Measurements from ENCODE around the gene PCSK6.

DNA sequence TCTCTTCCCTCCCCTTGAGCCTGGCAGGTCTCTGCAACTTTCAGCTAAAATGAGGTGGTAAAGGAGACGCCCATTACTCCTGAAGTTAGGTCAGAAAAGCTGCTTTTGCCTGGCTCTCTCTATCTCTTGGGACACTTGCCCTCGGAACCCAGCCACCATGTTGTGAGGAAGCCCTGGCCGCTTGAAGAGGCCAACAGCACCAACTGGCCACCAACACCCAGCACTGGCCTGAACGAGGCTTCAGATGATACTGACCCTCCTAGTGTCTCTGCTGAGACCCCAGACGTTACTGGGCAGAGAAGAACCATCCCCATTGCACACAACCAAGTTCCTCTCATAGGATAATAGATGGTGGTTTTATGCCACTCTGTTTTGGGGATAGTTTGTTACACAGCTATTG is 49.5 kb upstream of the PCSK6 start:
- no peak for TF ChIP-seq CTCF (IDR thresholded peaks at IDR 0.05)
- TF ChIP-seq POLR2A (IDR thresholded peaks at IDR 0.05), result no peak

All from Peyer's patch (tissue), 4 donors.